GM18507 (cell line): Measurements from ENCODE around the gene DDX1.
"Not testable (repeated sequence)": the region's sequence is repeated elsewhere in the genome, so short reads cannot be mapped to it uniquely, and the experiment has no call there.

Experiments
- DNase-seq: peaks from one replicate; pipeline ENCODE4 v3.0.0; 2011; ENCODE audit warnings: low read depth; ENCODE audit not compliant: insufficient read length; ENCODE audit errors: extremely low spot score
- FAIRE-seq: peaks from 2 replicates; lab custom pipeline; 2011; peaks lifted over from hg19 to GRCh38; lab: Jason Lieb, UNC

Gene DDX1

GRCh38 chr2:15668611-15669305, 77.1 kb downstream of the DDX1 start:
- FAIRE-seq: no peak
- no peak for DNase-seq

GRCh38 chr2:15669375-15669910, 77.8 kb downstream of the DDX1 start:
- no peak for DNase-seq
- no peak for FAIRE-seq

- no peak for DNase-seq
- FAIRE-seq: no peak
These were observed 78.8 kb downstream of the DDX1 start for GRCh38 chr2:15670469-15670868.

- DNase-seq: no peak
- no peak for FAIRE-seq
These were observed 79.3 kb downstream of the DDX1 start for GRCh38 chr2:15670981-15671380.

GRCh38 chr2:15671409-15671808, 79.7 kb downstream of the DDX1 start:
- no peak for FAIRE-seq
- DNase-seq: no peak

GRCh38 chr2:15671842-15672815, 80.5 kb downstream of the DDX1 start:
- no peak for FAIRE-seq
- no peak for DNase-seq

GRCh38 chr2:15672961-15673918, 81.6 kb downstream of the DDX1 start:
- FAIRE-seq: no peak
- no peak for DNase-seq

GRCh38 chr2:15673919-15674636, 82.4 kb downstream of the DDX1 start:
- DNase-seq (no peak), FAIRE-seq (no peak)

- no peak for FAIRE-seq
- no peak for DNase-seq
These were observed 83.2 kb downstream of the DDX1 start for GRCh38 chr2:15674637-15675455.

- DNase-seq (no peak), FAIRE-seq (no peak)
These were observed 84.0 kb downstream of the DDX1 start for GRCh38 chr2:15675456-15676195.

- no peak for DNase-seq
- no peak for FAIRE-seq
These were observed 85.6 kb downstream of the DDX1 start for GRCh38 chr2:15677141-15677843.

- DNase-seq (no peak), FAIRE-seq (no peak)
These were observed 86.7 kb downstream of the DDX1 start for GRCh38 chr2:15678346-15678745.

- FAIRE-seq: no peak
- DNase-seq: no peak
These were observed 87.2 kb downstream of the DDX1 start for GRCh38 chr2:15678909-15679308.

GRCh38 chr2:15679386-15679924, 87.8 kb downstream of the DDX1 start:
- DNase-seq (no peak), FAIRE-seq (no peak)

GRCh38 chr2:15680132-15680531, 88.5 kb downstream of the DDX1 start:
- not testable (repeated sequence) for DNase-seq, FAIRE-seq
